Glutamatergic neuron (in vitro differentiated cells): ENCODE results near the gene TPI1. TPM values are rescaled to one million over a fixed set of nuclear protein-coding genes. Genes with fewer than 3 reads are reported as not detected.
A peak's percentile ranks its signal among the peaks of the same experiment; 100 is the strongest.

Experiments
- DNase-seq: peaks from one replicate; pipeline ENCODE4 v3.0.0; 2022
- H3K27ac Mint-ChIP-seq: one replicate; pipeline ENCODE4 v1.8.0; 2020; ENCODE audit warnings: mild to moderate bottlenecking, mixed read lengths, inconsistent platforms; ENCODE audit not compliant: unreplicated experiment
- H3K27me3 Mint-ChIP-seq: one replicate; pipeline ENCODE4 v1.8.0; 2020; ENCODE audit warnings: mild to moderate bottlenecking, moderate library complexity, mixed read lengths, inconsistent platforms; ENCODE audit not compliant: unreplicated experiment
- H3K36me3 Mint-ChIP-seq: one replicate; pipeline ENCODE4 v1.8.0; 2020; ENCODE audit warnings: mild to moderate bottlenecking, mixed read lengths, inconsistent platforms; ENCODE audit not compliant: unreplicated experiment
- H3K4me1 Mint-ChIP-seq: one replicate; pipeline ENCODE4 v1.8.0; 2020; ENCODE audit warnings: mild to moderate bottlenecking, low read depth, mixed read lengths, inconsistent platforms; ENCODE audit not compliant: unreplicated experiment
- H3K4me3 Mint-ChIP-seq: one replicate; pipeline ENCODE4 v1.8.0; 2020; ENCODE audit warnings: mild to moderate bottlenecking, mixed read lengths, inconsistent platforms; ENCODE audit not compliant: unreplicated experiment
- H3K9me3 Mint-ChIP-seq: one replicate; pipeline ENCODE4 v1.8.0; 2020; ENCODE audit warnings: mild to moderate bottlenecking, moderate library complexity, mixed read lengths, inconsistent platforms; ENCODE audit not compliant: unreplicated experiment
- CTCF ChIP-seq: fragments of 200-600 bp; sonication (generic); IDR thresholded peaks from one replicate; pipeline ENCODE4 v1.5.0; 2021; ENCODE audit not compliant: partially characterized antibody, unreplicated experiment
- total RNA-seq: library from RNA; stranded (reverse); fragmentation: NEBNext Ultra II Directional; extraction: Animal tissue kit (Norgen Biotek cat#: 25700); gene quantifications from one replicate; pipeline ENCODE4 v1.2.1, GENCODE V29; 2021; ENCODE audit not compliant: unreplicated experiment

The TPI1 gene
- total RNA-seq, 1 donor from 2014 or later, result 663 TPM

GRCh38 chr12:6894321-6894720, 27.0 kb downstream of the TPI1 start:
- no peak for DNase-seq
- peaks cover 6% of the 10 kb centered on the region for H3K9me3 Mint-ChIP-seq
- TF ChIP-seq CTCF, result no peak
- H3K27ac Mint-ChIP-seq, result no peak overlapping the region
- H3K4me3 Mint-ChIP-seq, result no peak overlapping the region
- no peaks in the 10 kb centered on the region for H3K4me1 Mint-ChIP-seq
- H3K27me3 Mint-ChIP-seq, result peaks cover 9% of the 10 kb centered on the region
- no peaks in the 10 kb centered on the region for H3K36me3 Mint-ChIP-seq

- no peak for TF ChIP-seq CTCF
- Mint-ChIP-seq H3K27me3 (peaks cover 2% of the 10 kb centered on the region), H3K9me3 (peaks cover 1% of the 10 kb centered on the region), H3K4me3 (no peak overlapping the region), H3K27ac (no peak overlapping the region), H3K4me1 (no peaks in the 10 kb centered on the region), H3K36me3 (no peaks in the 10 kb centered on the region)
- no peak for DNase-seq
Measured at GRCh38 chr12:6896846-6897435, 29.6 kb downstream of the TPI1 start.

GRCh38 chr12:6899427-6899826, 32.1 kb downstream of the TPI1 start:
- H3K4me1 Mint-ChIP-seq, result no peaks in the 10 kb centered on the region
- DNase-seq, result no peak
- TF ChIP-seq CTCF, result no peak
- peaks cover 3% of the 10 kb centered on the region for H3K27me3 Mint-ChIP-seq
- peaks cover 6% of the 10 kb centered on the region for H3K9me3 Mint-ChIP-seq
- H3K36me3 Mint-ChIP-seq, result no peaks in the 10 kb centered on the region
- no peak overlapping the region for H3K4me3 Mint-ChIP-seq
- no peak overlapping the region for H3K27ac Mint-ChIP-seq

- peaks cover 1% of the 10 kb centered on the region for H3K27me3 Mint-ChIP-seq
- H3K4me1 Mint-ChIP-seq, result no peaks in the 10 kb centered on the region
- no peak for TF ChIP-seq CTCF
- peaks cover 6% of the 10 kb centered on the region for H3K9me3 Mint-ChIP-seq
- no peak overlapping the region for H3K27ac Mint-ChIP-seq
- H3K4me3 Mint-ChIP-seq, result no peak overlapping the region
- H3K36me3 Mint-ChIP-seq, result no peaks in the 10 kb centered on the region
- DNase-seq, result no peak
Measured at GRCh38 chr12:6899837-6900519, 32.6 kb downstream of the TPI1 start.

GRCh38 chr12:6902448-6902847, 35.1 kb downstream of the TPI1 start:
- Mint-ChIP-seq H3K27ac (no peak overlapping the region), H3K9me3 (peaks cover 6% of the 10 kb centered on the region), H3K36me3 (no peaks in the 10 kb centered on the region), H3K27me3 (peaks cover 1% of the 10 kb centered on the region), H3K4me1 (no peaks in the 10 kb centered on the region), H3K4me3 (peak overlapping the region; percentile 6)
- no peak for DNase-seq
- no peak for TF ChIP-seq CTCF
